ENCODE data around the gene SCGB1C1. TPM values are rescaled to one million over a fixed set of nuclear protein-coding genes. Genes with fewer than 3 reads are reported as not detected.
A peak's percentile ranks its signal among the peaks of the same experiment; 100 is the strongest.

SCGB1C1 gene
- total RNA-seq, 2 donors from 2014 or later, result not detected

GRCh38 chr11:208181-208916 lies 15.5 kb downstream of the SCGB1C1 start:
- H3K4me3 Mint-ChIP-seq, result peak overlapping the region; percentile 98
- no peaks in the 10 kb centered on the region for H3K27me3 Mint-ChIP-seq
- no peaks in the 10 kb centered on the region for H3K9me3 ChIP-seq (ENCODE audit: control insufficient read depth, low read length, poor library complexity, severe bottlenecking)
- peaks cover 8% of the 10 kb centered on the region for H3K36me3 Mint-ChIP-seq (ENCODE audit: low read depth)
- H3K27ac Mint-ChIP-seq, result peak overlapping the region; percentile 97
- peaks cover 25% of the 10 kb centered on the region for H3K4me1 Mint-ChIP-seq
- peak; percentile 78 to 83 (median 81) for DNase-seq
- ATAC-seq, result peak; percentile 69

DNA sequence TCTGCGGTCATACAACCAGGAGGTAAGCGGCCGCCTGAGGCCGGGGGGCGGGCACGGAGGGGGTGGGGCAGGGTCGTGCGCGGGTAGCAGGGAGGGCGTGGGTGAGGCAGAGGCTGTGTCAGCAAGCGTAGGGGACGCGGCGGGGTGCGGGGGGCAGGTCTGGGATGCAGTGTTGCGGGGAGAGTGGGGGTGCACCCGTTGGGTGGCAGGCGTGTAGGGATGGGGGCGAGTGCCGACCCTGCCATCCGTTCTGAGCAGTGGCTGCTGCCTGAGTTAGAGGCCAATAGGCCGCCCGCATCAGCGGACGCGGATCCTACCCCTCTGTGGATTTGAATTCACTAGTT lies 16.0 kb downstream of the SCGB1C1 start:
- H3K9me3 ChIP-seq (ENCODE audit: control insufficient read depth, low read length, poor library complexity, severe bottlenecking), result no peaks in the 10 kb centered on the region
- peak overlapping the region; percentile 98 for H3K4me3 Mint-ChIP-seq
- H3K27ac Mint-ChIP-seq, result peak overlapping the region; percentile 97
- DNase-seq (no peak), ATAC-seq (no peak)
- H3K36me3 Mint-ChIP-seq (ENCODE audit: low read depth), result peaks cover 6% of the 10 kb centered on the region
- peaks cover 20% of the 10 kb centered on the region for H3K4me1 Mint-ChIP-seq
- H3K27me3 Mint-ChIP-seq, result no peaks in the 10 kb centered on the region

- ATAC-seq (no peak), DNase-seq (no peak)
- H3K9me3 ChIP-seq (ENCODE audit: control insufficient read depth, low read length, poor library complexity, severe bottlenecking), result no peaks in the 10 kb centered on the region
- Mint-ChIP-seq H3K4me1 (peaks cover 18% of the 10 kb centered on the region), H3K36me3 (ENCODE audit: low read depth) (peaks cover 6% of the 10 kb centered on the region), H3K27me3 (no peaks in the 10 kb centered on the region), H3K27ac (peak overlapping the region; percentile 97), H3K4me3 (peak overlapping the region; percentile 98)
Measured at GRCh38 chr11:209275-210121, 16.6 kb downstream of the SCGB1C1 start.

DNA sequence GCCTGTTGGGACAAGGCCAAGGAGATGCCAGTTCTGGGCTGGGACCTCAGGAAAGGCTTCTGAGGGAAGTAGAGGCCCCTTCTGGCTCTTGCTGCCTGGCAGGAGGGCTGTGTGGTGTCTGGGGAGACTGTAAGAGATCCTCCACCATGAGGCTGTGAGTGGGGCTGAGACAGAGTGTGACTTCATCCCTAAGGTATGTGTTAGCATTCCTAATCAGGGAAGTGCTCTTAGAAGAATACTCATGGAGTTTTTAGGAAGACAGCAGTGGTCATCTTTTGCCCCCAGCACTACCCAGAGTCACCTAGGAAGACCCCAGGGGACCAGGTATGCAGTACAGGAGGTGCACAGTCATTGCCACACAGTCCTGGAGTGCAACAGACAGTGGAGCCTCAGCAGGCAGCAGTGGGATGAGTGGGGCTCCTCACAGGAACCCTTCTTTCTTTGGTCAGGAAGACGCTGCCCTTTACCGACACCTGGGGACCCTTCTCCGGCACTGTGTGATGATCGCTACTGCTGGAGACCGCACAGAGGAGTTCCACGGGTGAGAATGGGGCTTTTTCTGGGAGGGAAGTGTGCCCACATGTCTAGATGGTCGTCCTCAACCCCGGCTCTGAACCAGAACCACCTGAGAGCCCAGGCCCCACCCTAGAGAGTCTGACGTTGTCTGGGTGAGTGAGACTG lies 17.4 kb downstream of the SCGB1C1 start:
- peak overlapping the region; percentile 98 for H3K4me3 Mint-ChIP-seq
- H3K27me3 Mint-ChIP-seq, result no peaks in the 10 kb centered on the region
- no peaks in the 10 kb centered on the region for H3K9me3 ChIP-seq (ENCODE audit: control insufficient read depth, low read length, poor library complexity, severe bottlenecking)
- DNase-seq (no peak), ATAC-seq (no peak)
- peak overlapping the region; percentile 97 for H3K27ac Mint-ChIP-seq
- H3K4me1 Mint-ChIP-seq, result peaks cover 18% of the 10 kb centered on the region
- peaks cover 6% of the 10 kb centered on the region for H3K36me3 Mint-ChIP-seq (ENCODE audit: low read depth)

DNA sequence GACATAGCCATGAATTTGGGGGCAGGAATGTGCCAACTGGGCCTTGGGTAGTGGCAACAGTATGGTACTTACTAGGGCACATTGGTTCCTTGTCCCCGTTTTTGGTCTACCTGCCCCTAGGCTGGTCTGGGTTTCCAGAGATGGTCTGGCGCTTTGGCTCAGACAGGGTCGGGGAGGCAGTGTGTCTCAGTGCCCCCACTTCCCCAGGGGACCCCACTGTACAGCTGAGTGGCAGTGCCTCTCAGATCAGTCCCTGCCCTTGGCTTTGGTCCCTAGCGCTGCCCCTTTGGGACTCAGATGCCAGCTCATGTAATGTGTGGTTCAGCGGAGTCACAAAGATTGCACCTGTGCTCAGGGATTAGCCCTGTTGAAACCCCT lies 17.9 kb downstream of the SCGB1C1 start:
- Mint-ChIP-seq H3K27me3 (no peaks in the 10 kb centered on the region), H3K4me1 (peaks cover 18% of the 10 kb centered on the region), H3K4me3 (no peak overlapping the region), H3K27ac (peak overlapping the region; percentile 97), H3K36me3 (ENCODE audit: low read depth) (peaks cover 6% of the 10 kb centered on the region)
- H3K9me3 ChIP-seq (ENCODE audit: control insufficient read depth, low read length, poor library complexity, severe bottlenecking), result no peaks in the 10 kb centered on the region
- DNase-seq, result no peak
- no peak for ATAC-seq

- Mint-ChIP-seq H3K27ac (peak overlapping the region; percentile 21), H3K4me3 (no peak overlapping the region), H3K36me3 (ENCODE audit: low read depth) (peaks cover 6% of the 10 kb centered on the region), H3K4me1 (peaks cover 13% of the 10 kb centered on the region), H3K27me3 (no peaks in the 10 kb centered on the region)
- DNase-seq (no peak), ATAC-seq (no peak)
- H3K9me3 ChIP-seq (ENCODE audit: control insufficient read depth, low read length, poor library complexity, severe bottlenecking), result no peaks in the 10 kb centered on the region
Measured at GRCh38 chr11:211295-211694, 18.4 kb downstream of the SCGB1C1 start.

DNA sequence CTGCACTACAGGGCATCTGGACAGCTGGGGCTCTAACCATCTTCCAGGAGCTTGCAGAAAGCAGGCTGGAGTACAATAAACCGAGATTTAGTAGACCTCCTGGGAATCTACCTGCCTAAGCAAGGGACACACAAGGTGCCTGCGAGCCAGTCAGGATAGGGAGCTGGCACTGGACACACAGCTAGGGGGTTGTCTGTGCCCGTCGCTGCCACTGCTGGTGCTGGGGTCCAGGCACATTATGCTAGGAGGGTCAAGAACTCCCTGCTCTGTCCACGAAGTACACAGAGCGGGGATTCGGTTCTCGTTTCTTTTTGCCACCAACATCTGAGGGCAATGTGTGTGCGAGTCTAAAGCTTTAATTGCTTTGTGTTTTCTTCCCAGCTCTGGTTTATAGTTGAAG lies 18.9 kb downstream of the SCGB1C1 start:
- Mint-ChIP-seq H3K27ac (peak overlapping the region; percentile 21), H3K36me3 (ENCODE audit: low read depth) (peaks cover 6% of the 10 kb centered on the region), H3K4me1 (peaks cover 10% of the 10 kb centered on the region), H3K27me3 (no peaks in the 10 kb centered on the region), H3K4me3 (no peak overlapping the region)
- H3K9me3 ChIP-seq (ENCODE audit: control insufficient read depth, low read length, poor library complexity, severe bottlenecking), result no peaks in the 10 kb centered on the region
- DNase-seq (no peak), ATAC-seq (no peak)

- Mint-ChIP-seq H3K27me3 (no peaks in the 10 kb centered on the region), H3K4me1 (peaks cover 9% of the 10 kb centered on the region), H3K36me3 (ENCODE audit: low read depth) (peaks cover 6% of the 10 kb centered on the region), H3K27ac (no peak overlapping the region), H3K4me3 (no peak overlapping the region)
- no peak for ATAC-seq
- no peaks in the 10 kb centered on the region for H3K9me3 ChIP-seq (ENCODE audit: control insufficient read depth, low read length, poor library complexity, severe bottlenecking)
- no peak for DNase-seq
Measured at GRCh38 chr11:212150-213100, 19.5 kb downstream of the SCGB1C1 start.

GRCh38 chr11:213111-213510 lies 20.2 kb downstream of the SCGB1C1 start:
- ATAC-seq, result no peak
- H3K4me3 Mint-ChIP-seq, result no peak overlapping the region
- H3K9me3 ChIP-seq (ENCODE audit: control insufficient read depth, low read length, poor library complexity, severe bottlenecking), result no peaks in the 10 kb centered on the region
- DNase-seq, result no peak
- H3K4me1 Mint-ChIP-seq, result peaks cover 10% of the 10 kb centered on the region
- H3K27ac Mint-ChIP-seq, result no peak overlapping the region
- H3K36me3 Mint-ChIP-seq (ENCODE audit: low read depth), result peaks cover 3% of the 10 kb centered on the region
- no peaks in the 10 kb centered on the region for H3K27me3 Mint-ChIP-seq

DNA sequence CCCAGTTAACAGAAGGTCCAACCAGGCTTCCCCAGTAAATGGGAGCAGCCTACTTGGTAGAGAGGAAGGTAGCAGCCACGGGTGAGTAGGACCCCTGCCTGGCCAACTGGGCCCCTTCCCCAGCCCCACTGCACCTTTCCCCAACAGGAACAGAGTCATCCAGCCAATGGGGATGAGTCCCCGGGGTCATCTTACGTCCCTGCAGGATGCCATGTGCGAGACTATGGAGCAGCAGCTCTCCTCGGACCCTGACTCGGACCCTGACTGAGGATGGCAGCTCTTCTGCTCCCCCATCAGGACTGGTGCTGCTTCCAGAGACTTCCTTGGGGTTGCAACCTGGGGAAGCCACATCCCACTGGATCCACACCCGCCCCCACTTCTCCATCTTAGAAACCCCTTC lies 21.2 kb downstream of the SCGB1C1 start:
- H3K27ac Mint-ChIP-seq, result no peak overlapping the region
- no peaks in the 10 kb centered on the region for H3K27me3 Mint-ChIP-seq
- H3K4me3 Mint-ChIP-seq, result no peak overlapping the region
- DNase-seq (no peak), ATAC-seq (no peak)
- H3K4me1 Mint-ChIP-seq, result peaks cover 10% of the 10 kb centered on the region
- H3K36me3 Mint-ChIP-seq (ENCODE audit: low read depth), result peaks cover 4% of the 10 kb centered on the region
- H3K9me3 ChIP-seq (ENCODE audit: control insufficient read depth, low read length, poor library complexity, severe bottlenecking), result no peaks in the 10 kb centered on the region

GRCh38 chr11:215581-216037 lies 22.7 kb downstream of the SCGB1C1 start:
- H3K27me3 Mint-ChIP-seq, result no peaks in the 10 kb centered on the region
- H3K27ac Mint-ChIP-seq, result peak overlapping the region; percentile 49
- DNase-seq (no peak), ATAC-seq (no peak)
- H3K4me1 Mint-ChIP-seq, result peaks cover 7% of the 10 kb centered on the region
- no peaks in the 10 kb centered on the region for H3K9me3 ChIP-seq (ENCODE audit: control insufficient read depth, low read length, poor library complexity, severe bottlenecking)
- H3K4me3 Mint-ChIP-seq, result no peak overlapping the region
- H3K36me3 Mint-ChIP-seq (ENCODE audit: low read depth), result peaks cover 6% of the 10 kb centered on the region

DNA sequence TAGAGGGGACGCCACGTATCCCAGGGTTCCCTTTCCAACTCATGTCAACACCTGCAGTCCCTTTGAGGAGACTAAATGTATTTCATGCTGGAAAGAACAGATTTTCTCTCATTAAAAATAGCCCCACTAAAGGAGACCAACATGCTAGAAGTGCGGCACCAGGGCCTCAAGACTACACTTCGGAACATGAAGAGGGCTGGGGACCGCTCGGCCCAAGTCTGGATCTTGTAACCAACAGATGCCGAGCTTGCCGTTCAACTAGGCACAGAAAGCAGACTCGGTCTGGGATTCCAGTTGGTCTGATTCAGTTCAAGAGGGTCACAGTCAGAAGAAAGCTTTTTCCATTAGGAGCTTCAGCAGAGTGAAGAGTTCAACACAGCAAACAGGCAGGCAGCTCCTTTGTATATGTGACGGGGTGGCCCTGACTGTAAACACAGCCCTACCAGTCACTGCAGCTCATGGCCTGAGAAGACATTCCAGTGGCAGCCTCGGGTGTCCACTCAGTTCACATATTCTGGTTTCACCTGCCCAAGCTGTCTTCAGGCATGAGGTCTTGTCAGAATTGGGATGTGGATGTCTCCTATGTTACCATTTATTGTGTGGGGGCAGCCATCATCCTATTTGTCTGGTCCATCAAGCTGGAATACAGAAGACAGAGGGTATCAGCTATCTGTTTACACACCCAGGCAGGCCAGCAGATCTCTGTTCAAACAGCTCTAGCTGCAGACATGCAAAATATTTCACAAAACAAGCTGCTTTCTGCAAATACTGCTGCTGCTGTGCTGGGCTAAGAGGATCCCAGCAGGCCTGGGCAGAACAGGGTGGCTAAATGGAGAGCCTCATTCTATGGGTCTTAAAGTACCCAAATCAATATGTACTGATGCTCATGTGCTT lies 23.4 kb downstream of the SCGB1C1 start:
- H3K4me3 Mint-ChIP-seq, result no peak overlapping the region
- H3K36me3 Mint-ChIP-seq (ENCODE audit: low read depth), result peaks cover 6% of the 10 kb centered on the region

More for the DNA sequence above, 23.4 kb downstream of the SCGB1C1 start:
- H3K27ac Mint-ChIP-seq, result peak overlapping the region; percentile 49
- H3K4me1 Mint-ChIP-seq, result peaks cover 7% of the 10 kb centered on the region
- no peak for ATAC-seq
- no peaks in the 10 kb centered on the region for H3K9me3 ChIP-seq (ENCODE audit: control insufficient read depth, low read length, poor library complexity, severe bottlenecking)
- no peaks in the 10 kb centered on the region for H3K27me3 Mint-ChIP-seq
- DNase-seq, result no peak

All from T-helper 17 cell (primary cell).